Ectodermal cell (in vitro differentiated cells): ENCODE results near the gene HIVEP3.

Experiments used
- H3K27ac ChIP-seq: 2 replicates; pipeline ENCODE4 v1.7.0; 2013; ENCODE audit warnings: mild to moderate bottlenecking, low read depth, low read length; ENCODE audit not compliant: insufficient read depth, poor library complexity, severe bottlenecking
- H3K27me3 ChIP-seq: 2 replicates; pipeline ENCODE4 v1.7.0; 2013; ENCODE audit warnings: mild to moderate bottlenecking, low read length; ENCODE audit not compliant: insufficient read depth, control insufficient read depth, poor library complexity, severe bottlenecking
- H3K36me3 ChIP-seq: one replicate; pipeline ENCODE4 v1.7.0; 2013; ENCODE audit warnings: low read length; ENCODE audit not compliant: control insufficient read depth, insufficient read depth
- H3K4me1 ChIP-seq: one replicate; pipeline ENCODE4 v1.7.0; 2013; ENCODE audit warnings: low read length; ENCODE audit not compliant: control insufficient read depth, insufficient read depth
- H3K4me3 ChIP-seq: 2 replicates; pipeline ENCODE4 v1.7.0; 2013; ENCODE audit warnings: low read depth, low read length, control low read depth; ENCODE audit not compliant: insufficient read depth
- H3K9me3 ChIP-seq: 2 replicates; pipeline ENCODE4 v1.7.0; 2013; ENCODE audit warnings: mild to moderate bottlenecking, low read length, moderate library complexity; ENCODE audit not compliant: control insufficient read depth
- WGBS, 2 experiments: methylation state at CpG; one replicate each; pipeline ENCODE4 v1.1.7; 2013; ENCODE audit warnings: missing lambda C conversion rate in 2 of 2; 5-methylcytosine and 5-hydroxymethylcytosine counted together

HIVEP3 gene

DNA sequence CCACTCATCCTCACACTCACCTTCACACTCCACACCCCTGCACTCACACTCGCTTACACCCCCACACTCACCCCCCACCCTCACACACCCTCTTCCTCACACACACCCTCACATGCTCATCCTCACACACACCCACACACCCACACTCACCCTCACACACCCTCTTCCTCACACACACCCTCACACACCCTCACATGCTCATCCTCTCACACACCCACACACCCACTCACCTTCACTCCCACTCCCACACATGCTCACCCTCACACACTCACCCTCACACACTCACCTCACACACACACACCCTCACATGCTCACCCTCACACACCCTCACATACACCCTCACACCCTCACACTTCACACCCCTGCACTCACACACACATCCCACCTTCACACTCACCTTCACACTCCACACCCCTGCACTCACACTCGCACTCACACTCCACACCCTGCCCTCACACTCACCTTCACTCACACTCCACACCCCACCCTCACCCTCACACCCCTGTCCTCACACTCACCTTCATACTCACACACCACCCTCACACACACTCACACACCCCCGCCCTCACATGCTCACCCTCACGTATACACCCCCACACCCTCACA is 391.7 kb downstream of the HIVEP3 start:
- no peaks in the 10 kb centered on the region for H3K36me3 ChIP-seq
- no peak overlapping the region for H3K4me3 ChIP-seq
- peaks cover 2% of the 10 kb centered on the region for H3K4me1 ChIP-seq
- no peak overlapping the region for H3K27ac ChIP-seq
- 91 to 92% methylated on average over 4 of the region's 4 CpGs for WGBS, 2 experiments
- H3K9me3 ChIP-seq = no peaks in the 10 kb centered on the region
- no peaks in the 10 kb centered on the region for H3K27me3 ChIP-seq

DNA sequence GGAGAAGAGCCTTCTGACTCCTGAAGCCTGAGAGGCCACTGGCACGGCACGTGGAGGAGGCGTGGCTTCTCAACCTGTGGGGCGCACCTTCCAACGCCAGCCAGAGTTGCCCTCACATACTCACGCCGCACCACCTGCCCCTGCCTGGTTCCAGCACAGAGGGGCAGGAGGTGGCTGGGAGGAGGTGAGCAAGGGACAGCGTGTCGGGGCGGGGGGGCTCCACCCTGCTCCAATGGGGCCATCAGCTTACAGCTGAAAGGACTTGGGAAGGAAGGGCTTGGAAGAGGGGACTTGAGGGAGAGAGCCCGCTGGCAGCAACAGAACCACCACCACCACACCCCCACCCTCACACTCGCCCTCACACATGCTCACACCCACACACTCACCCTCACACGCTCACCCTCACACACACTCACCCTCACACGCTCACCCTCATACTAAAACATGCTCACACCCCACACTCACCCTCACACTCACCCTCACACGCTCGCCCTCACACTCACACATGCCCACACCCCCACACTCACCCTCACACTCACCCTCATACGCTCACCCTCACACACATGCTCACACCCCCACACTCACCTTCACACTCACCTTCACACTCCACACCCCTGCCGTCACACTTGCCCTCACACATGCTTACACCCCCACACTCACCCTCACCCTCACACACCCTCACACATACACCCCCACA is 392.7 kb downstream of the HIVEP3 start:
- Histone ChIP-seq H3K4me1 (peaks cover 9% of the 10 kb centered on the region), H3K36me3 (no peaks in the 10 kb centered on the region), H3K27me3 (no peaks in the 10 kb centered on the region), H3K9me3 (no peaks in the 10 kb centered on the region), H3K4me3 (no peak overlapping the region), H3K27ac (no peak overlapping the region)
- whole genome bisulfite sequencing, 2 experiments = 86 to 87% methylated on average over 18 of the region's 18 CpGs

DNA sequence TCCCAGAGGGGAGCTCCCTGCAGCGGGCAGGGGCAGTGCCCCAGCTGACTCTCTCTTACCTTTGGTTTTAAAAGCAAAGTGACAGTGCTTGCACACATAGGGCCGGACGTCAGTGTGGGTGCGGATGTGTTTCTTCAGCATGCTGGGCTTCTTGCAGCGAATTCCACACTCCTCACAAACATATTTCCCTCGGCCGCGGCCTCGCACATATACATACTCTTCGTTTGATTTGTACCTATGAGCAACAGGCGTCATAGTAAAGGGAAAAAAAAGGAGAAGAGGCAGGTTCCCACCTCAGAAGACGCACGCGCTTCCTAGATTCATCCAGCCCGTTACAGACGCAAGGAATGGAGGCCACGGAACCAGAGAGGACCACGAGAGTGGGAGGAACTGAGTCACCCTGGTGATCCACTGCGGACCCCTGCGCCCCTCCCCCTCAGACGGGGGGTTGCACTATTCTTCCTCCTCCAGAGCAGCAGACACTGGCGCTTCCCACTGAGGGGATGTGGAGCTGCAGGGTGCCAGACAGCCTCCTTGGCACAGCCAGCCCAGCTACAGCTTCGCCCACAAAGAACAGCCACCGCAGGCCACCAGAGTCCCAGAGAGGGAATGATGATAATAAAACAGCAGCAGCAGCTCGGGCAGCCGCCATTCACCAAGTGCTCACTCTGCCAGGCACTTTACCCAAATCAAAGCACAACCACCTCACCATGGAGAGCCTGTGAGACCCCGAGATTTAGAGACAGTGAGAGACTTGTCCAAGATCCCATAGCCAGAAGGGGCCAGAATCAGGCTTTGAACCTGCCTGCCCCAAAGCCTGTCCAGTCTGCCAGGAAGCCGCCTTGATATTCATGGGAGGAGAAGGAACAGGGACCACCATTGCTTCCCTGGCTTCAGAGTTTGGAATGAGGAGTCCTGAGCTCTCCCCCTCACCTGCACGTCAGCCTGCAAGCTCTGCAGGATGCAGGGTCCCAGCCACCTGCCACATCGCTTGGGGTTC is 393.7 kb downstream of the HIVEP3 start:
- WGBS, 2 experiments = 89 to 91% methylated on average over 30 of the region's 30 CpGs
- Histone ChIP-seq H3K27ac (no peak overlapping the region), H3K4me3 (no peak overlapping the region), H3K9me3 (no peaks in the 10 kb centered on the region), H3K4me1 (peaks cover 9% of the 10 kb centered on the region), H3K36me3 (no peaks in the 10 kb centered on the region), H3K27me3 (no peaks in the 10 kb centered on the region)

DNA sequence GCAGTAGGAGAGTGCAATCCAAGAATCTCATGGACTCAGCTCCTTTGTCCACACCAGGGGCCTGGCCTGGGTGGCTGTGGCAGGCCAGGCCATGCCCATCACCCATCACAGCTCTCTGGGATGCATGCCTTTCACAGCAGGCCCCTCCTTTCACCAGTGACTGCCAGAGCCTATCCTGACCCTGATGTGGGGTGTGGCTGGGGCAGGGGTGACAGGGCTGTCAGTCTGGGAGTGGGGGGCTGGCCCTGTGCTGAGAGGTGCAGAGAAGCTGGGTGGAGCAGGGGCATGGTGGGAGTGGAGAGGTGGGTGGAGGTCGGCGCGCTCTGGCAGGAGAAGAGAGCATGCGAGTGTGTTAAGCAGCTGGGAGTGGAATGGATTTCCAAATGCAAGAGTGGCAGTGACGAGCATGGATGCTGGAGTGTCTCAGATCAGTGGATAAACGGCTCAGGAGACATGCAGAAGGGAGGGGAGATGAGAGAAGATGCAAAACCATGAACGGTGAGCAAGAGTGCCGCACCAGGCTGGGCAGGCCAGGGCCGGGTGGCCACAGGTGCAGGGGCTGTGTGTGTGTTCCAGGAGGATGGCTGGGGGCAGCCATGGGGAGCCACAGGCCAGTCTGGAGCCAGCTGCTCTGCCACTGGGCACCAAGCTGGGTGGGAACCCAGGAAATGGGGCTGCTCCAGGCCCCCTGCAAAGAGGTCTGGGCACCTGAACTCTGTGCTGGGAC is 394.6 kb downstream of the HIVEP3 start:
- H3K27me3 ChIP-seq = no peaks in the 10 kb centered on the region
- 89 to 90% methylated on average over 9 of the region's 9 CpGs for WGBS, 2 experiments
- no peaks in the 10 kb centered on the region for H3K36me3 ChIP-seq
- no peaks in the 10 kb centered on the region for H3K9me3 ChIP-seq
- no peak overlapping the region for H3K4me3 ChIP-seq
- no peak overlapping the region for H3K27ac ChIP-seq
- peaks cover 9% of the 10 kb centered on the region for H3K4me1 ChIP-seq

DNA sequence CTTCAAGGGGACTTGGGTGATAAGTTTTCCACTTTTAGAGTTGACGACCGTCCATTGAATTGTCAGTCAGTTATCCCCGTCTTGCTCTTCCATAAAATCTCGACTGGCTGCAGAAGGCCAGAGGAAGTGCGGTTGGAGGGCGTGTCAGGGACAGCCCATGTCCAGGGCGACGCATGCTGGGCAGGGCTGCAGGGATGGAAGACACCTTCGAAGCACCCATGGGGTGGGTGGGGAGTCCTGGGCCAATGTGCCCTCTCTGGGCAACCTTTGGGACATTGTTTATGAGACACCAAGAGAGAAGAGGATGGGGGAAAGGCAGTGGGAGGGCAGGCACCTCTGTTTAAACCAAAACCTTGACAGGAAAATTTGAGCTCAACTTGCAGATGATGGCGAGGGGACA is 395.7 kb downstream of the HIVEP3 start:
- H3K9me3 ChIP-seq = no peaks in the 10 kb centered on the region
- no peaks in the 10 kb centered on the region for H3K36me3 ChIP-seq
- H3K27me3 ChIP-seq = no peaks in the 10 kb centered on the region
- no peak overlapping the region for H3K4me3 ChIP-seq
- H3K4me1 ChIP-seq = peaks cover 9% of the 10 kb centered on the region
- WGBS, 2 experiments = 83 to 87% methylated on average over 10 of the region's 10 CpGs
- H3K27ac ChIP-seq = no peak overlapping the region

DNA sequence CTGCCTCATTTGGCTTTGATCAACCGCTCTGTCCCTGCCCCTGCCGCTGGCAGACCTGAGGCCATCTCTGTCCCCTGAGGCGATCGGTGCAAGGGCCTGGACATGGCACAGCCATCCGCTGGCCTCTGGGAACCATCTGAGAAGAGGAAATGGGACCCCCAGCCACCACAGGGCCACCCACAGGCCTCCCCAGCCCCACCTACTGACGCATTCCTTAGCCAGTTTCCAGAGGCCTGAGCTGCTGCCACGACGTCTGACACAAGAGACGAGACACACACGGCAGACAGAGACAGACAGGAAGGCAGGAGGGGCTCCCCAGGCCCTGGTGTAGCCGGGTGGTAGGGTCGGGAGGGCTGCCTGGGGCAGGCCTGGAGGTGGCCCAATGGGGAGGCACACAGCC is 397.0 kb downstream of the HIVEP3 start:
- H3K27ac ChIP-seq = no peak overlapping the region
- H3K4me1 ChIP-seq = peaks cover 9% of the 10 kb centered on the region
- no peak overlapping the region for H3K4me3 ChIP-seq
- no peaks in the 10 kb centered on the region for H3K27me3 ChIP-seq
- WGBS, 2 experiments = 62 to 63% methylated on average over 12 of the region's 12 CpGs
- no peaks in the 10 kb centered on the region for H3K9me3 ChIP-seq
- H3K36me3 ChIP-seq = no peaks in the 10 kb centered on the region

DNA sequence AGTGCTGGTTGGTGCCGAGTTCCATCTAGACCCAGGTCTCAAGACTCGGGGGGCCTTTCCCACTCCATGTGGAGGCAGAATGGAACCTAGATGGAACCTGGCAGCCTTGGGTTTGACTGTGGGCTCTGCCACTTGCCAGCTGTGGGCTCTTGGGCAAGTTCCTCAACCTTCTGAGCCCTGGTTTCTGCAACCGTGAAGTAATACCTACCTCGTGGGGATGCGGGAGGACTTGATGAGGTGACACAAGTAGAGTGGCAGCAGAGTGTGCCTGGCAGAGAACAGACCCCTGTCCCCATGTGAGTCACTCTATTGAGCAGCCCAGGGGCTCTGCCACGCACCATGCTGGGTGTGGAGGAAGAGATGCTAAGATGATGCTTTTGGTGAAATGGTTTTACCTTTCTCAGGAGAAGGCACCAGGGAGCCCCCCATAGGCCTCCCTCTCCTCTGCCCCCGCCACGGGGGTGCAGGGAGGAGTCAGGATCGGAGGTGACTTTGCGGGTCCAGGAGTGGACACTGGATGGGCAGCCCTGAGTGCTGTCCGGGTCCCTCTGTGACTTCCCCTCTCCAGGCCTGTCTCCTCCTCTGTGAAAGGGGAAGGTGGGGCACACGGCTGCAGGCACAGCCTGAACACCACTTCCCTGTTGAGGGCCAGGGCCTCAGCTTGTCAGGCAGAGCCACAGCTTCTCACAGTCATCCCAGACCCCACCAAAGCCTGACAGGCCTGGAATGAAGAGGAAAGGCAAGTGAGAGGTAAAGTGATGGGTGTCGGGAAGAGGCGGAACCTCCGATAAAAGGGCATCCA is 397.6 kb downstream of the HIVEP3 start:
- 88% methylated on average over 15 of the region's 15 CpGs for WGBS, 2 experiments
- peaks cover 12% of the 10 kb centered on the region for H3K4me1 ChIP-seq
- H3K4me3 ChIP-seq = no peak overlapping the region
- no peaks in the 10 kb centered on the region for H3K36me3 ChIP-seq
- no peaks in the 10 kb centered on the region for H3K9me3 ChIP-seq
- no peak overlapping the region for H3K27ac ChIP-seq
- H3K27me3 ChIP-seq = no peaks in the 10 kb centered on the region

DNA sequence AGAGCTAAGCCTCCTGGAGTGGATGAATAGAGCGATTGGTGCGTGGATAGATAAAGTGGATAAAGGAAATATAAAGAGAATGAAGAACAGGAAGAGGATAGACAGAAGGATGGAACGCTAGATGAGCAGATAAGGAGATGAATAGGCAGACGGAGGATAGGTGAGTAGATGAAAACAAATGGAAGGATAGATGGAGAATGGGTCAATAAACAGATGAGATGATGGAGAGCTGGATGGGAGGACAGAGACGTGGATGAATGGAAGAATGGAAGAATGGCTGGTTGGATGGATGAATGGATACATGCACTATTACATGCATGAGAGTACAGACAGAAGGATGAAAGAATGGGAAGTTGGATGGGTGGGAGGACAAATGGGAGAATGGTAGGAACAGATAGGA is 399.1 kb downstream of the HIVEP3 start:
- 93% methylated on average over 5 of the region's 5 CpGs for WGBS, 2 experiments
- Histone ChIP-seq H3K36me3 (no peaks in the 10 kb centered on the region), H3K27me3 (no peaks in the 10 kb centered on the region)

DNA sequence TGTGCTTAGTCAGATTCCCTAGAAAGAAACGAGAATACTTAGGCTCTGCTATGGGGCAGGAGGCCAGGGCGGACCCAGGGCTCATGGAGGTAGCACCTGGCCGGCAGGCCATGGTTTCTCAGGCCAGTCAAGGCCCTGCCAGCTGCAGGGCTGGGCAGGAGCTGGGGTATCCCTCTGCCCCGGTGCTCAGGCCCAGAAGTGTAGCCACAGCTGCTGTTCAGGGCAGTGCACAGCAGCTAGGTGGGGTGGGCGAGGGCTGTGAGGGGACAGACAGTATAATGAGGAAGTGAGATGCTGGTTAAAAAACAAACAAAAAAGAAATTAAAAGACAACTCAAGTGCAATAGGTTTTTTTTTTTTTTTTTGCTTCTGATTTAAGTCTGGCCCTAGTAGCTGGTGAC is 400.3 kb downstream of the HIVEP3 start:
- H3K9me3 ChIP-seq = no peaks in the 10 kb centered on the region
- H3K27me3 ChIP-seq = no peaks in the 10 kb centered on the region
- no peak overlapping the region for H3K4me3 ChIP-seq
- no peak overlapping the region for H3K27ac ChIP-seq
- WGBS, 2 experiments = 94 to 95% methylated on average over 5 of the region's 5 CpGs
- H3K4me1 ChIP-seq = peaks cover 17% of the 10 kb centered on the region
- no peaks in the 10 kb centered on the region for H3K36me3 ChIP-seq

More for the DNA sequence above, 399.1 kb downstream of the HIVEP3 start:
- H3K4me1 ChIP-seq = peaks cover 17% of the 10 kb centered on the region
- no peak overlapping the region for H3K27ac ChIP-seq
- no peaks in the 10 kb centered on the region for H3K9me3 ChIP-seq
- no peak overlapping the region for H3K4me3 ChIP-seq
